ENCODE data around the gene CACNA2D1. TPM values are rescaled to one million over a fixed set of nuclear protein-coding genes. Genes with fewer than 3 reads are reported as not detected.

CACNA2D1 gene
- total RNA-seq, 1 experiment from 2014 or later, result 0.27 TPM

- ATAC-seq, result no peak
Observed at GRCh38 chr7:81908220-81908619, 535.4 kb downstream of the CACNA2D1 start.

GRCh38 chr7:81903115-81903514 is 540.5 kb downstream of the CACNA2D1 start:
- Histone ChIP-seq H3K4me2 (ENCODE audit: low read length) (no peak overlapping the region), H3K9me2 (ENCODE audit: insufficient read depth) (no peaks in the 10 kb centered on the region), H3K9ac (ENCODE audit: low read length) (no peak overlapping the region), H3K79me2 (ENCODE audit: insufficient read depth, low read length) (no peaks in the 10 kb centered on the region), H3K27ac (ENCODE audit: low read depth, low read length) (no peak overlapping the region), H3K4me3 (replicated peaks in 1 of 2; ENCODE audit: low read depth in 1 of 2, low read length in 2 of 2) (no peak overlapping the region), H3K36me3 (ENCODE audit: control insufficient read depth in 1 of 2, insufficient read depth in 2 of 2, low read length in 2 of 2) (no peaks in the 10 kb centered on the region), H3K4me1 (ENCODE audit: control insufficient read depth in 1 of 2, insufficient read depth in 2 of 2, low read length in 2 of 2) (no peaks in the 10 kb centered on the region), H3K27me3 (ENCODE audit: insufficient read depth, low read length) (no peaks in the 10 kb centered on the region), H3K9me3 (ENCODE audit: control insufficient read depth in 1 of 2, insufficient read depth in 1 of 2, low read depth in 1 of 2, low read length in 2 of 2) (no peaks in the 10 kb centered on the region), H4K20me1 (ENCODE audit: insufficient read depth) (no peaks in the 10 kb centered on the region), H2AFZ (ENCODE audit: low read depth, low read length, poor library complexity, severe bottlenecking) (no peak overlapping the region)
- TF ChIP-seq TCF7L2 (IDR thresholded peaks at IDR 0.05; ENCODE audit: borderline replicate concordance, extremely low read depth, insufficient read depth, insufficient read length) (no peak), ZNF274 (IDR thresholded peaks at IDR 0.05; ENCODE audit: low read depth, low read length) (no peak), RAD21 (IDR thresholded peaks at IDR 0.05; ENCODE audit: low read depth) (no peak), SP1 (IDR thresholded peaks at IDR 0.05; ENCODE audit: low read depth) (no peak), FOSL1 (IDR thresholded peaks at IDR 0.05; ENCODE audit: low read depth) (no peak), ELF1 (IDR thresholded peaks at IDR 0.05; ENCODE audit: borderline replicate concordance, low read depth) (no peak)
- RAD21 ChIA-PET (ENCODE audit: low non-redundant PET in 1 of 2, low total read pairs in 2 of 2, uncharacterized antibody in 2 of 2, unreplicated experiment in 2 of 2), result no interaction called here
- DNase-seq (ENCODE audit: low read depth, low spot score) (no peak), ATAC-seq (no peak)
- intact Hi-C loops (cut with micrococcal nuclease), result no loop called here
- POLR2A ChIA-PET, result no interaction called here
- CTCF ChIA-PET, result no interaction called here
- no TSS peak for BruUV-seq (replicated peaks)

More at GRCh38 chr7:81908220-81908619, 535.4 kb downstream of the CACNA2D1 start:
- BruUV-seq (replicated peaks), result no TSS peak
- TF ChIP-seq ATF3 (IDR thresholded peaks at IDR 0.05) (no peak), FOSL1 (IDR thresholded peaks at IDR 0.05; ENCODE audit: low read depth) (no peak), EZH2phosphoT487 (IDR thresholded peaks at IDR 0.05; ENCODE audit: borderline replicate concordance) (no peak), SRF (IDR thresholded peaks at IDR 0.05; ENCODE audit: low read depth) (no peak), MAX (IDR thresholded peaks at IDR 0.05) (no peak), ZFX (IDR thresholded peaks at IDR 0.05) (no peak), CEBPB (IDR thresholded peaks at IDR 0.05; ENCODE audit: low read depth) (no peak), ZNF274 (IDR thresholded peaks at IDR 0.05; ENCODE audit: low read depth, low read length) (no peak)
- no peaks in the 10 kb centered on the region for H3K4me1 ChIP-seq (ENCODE audit: control insufficient read depth in 1 of 2, insufficient read depth in 2 of 2, low read length in 2 of 2)
- H3K9ac ChIP-seq (ENCODE audit: low read length), result no peak overlapping the region
- H2AFZ ChIP-seq (ENCODE audit: low read depth, low read length, poor library complexity, severe bottlenecking), result no peak overlapping the region
- ChIA-PET RAD21 (ENCODE audit: low non-redundant PET in 1 of 2, low total read pairs in 2 of 2, uncharacterized antibody in 2 of 2, unreplicated experiment in 2 of 2) (no interaction called here), CTCF (no interaction called here), POLR2A (no interaction called here)
- H3K4me2 ChIP-seq (ENCODE audit: low read length), result no peak overlapping the region
- no peaks in the 10 kb centered on the region for H3K79me2 ChIP-seq (ENCODE audit: insufficient read depth, low read length)
- no peaks in the 10 kb centered on the region for H3K9me2 ChIP-seq (ENCODE audit: insufficient read depth)
- no peaks in the 10 kb centered on the region for H4K20me1 ChIP-seq (ENCODE audit: insufficient read depth)
- intact Hi-C loops (cut with micrococcal nuclease), result no loop called here
- no peaks in the 10 kb centered on the region for H3K36me3 ChIP-seq (ENCODE audit: control insufficient read depth in 1 of 2, insufficient read depth in 2 of 2, low read length in 2 of 2)
- no peaks in the 10 kb centered on the region for H3K9me3 ChIP-seq (ENCODE audit: control insufficient read depth in 1 of 2, insufficient read depth in 1 of 2, low read depth in 1 of 2, low read length in 2 of 2)
- DNase-seq (ENCODE audit: low read depth, low spot score), result no peak
- no peak overlapping the region for H3K4me3 ChIP-seq (replicated peaks in 1 of 2; ENCODE audit: low read depth in 1 of 2, low read length in 2 of 2)
- H3K27me3 ChIP-seq (ENCODE audit: insufficient read depth, low read length), result no peaks in the 10 kb centered on the region
- no peak overlapping the region for H3K27ac ChIP-seq (ENCODE audit: low read depth, low read length)

Data from HCT116 (cell line).